ENCODE results near the gene STRN. TPM values are rescaled to one million over a fixed set of nuclear protein-coding genes. Genes with fewer than 3 reads are reported as not detected.

STRN gene
- total RNA-seq, 6 experiments from 2014 or later: 6.2 to 10.6 (median 8.2) TPM

DNA sequence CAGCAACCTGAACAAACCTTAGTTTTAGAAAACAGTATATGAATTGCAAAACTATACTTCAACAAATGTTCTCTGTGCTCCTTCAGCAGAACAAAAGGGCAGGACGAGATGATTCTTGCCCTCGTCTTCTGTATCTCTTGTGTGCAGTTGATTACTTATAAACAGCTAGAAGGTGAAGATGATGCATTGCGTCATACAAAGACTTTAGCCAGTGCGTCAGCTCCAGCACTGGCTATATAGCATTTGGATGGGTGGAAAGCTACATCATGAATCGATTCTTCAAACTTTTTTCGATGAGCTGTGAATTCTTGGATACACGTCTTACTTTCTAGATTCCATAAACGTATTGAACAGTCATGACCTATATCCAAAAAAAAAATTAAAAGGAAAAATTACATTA is 117.1 kb downstream of the STRN start:
- H3K27me3 ChIP-seq: no peaks in the 10 kb centered on the region
- intact Hi-C loops (cut with DNase I): no loop called here
- H3K4me1 ChIP-seq: no peaks in the 10 kb centered on the region
- no peaks in the 10 kb centered on the region for H3K9me3 ChIP-seq
- DNase-seq (no peak), ATAC-seq (no peak)
- H3K36me3 ChIP-seq: peaks cover 0 to 20% (median 5%) of the 10 kb centered on the region in 4 donors
- no peak overlapping the region for H3K4me3 ChIP-seq
- TF ChIP-seq, protein P1, sequence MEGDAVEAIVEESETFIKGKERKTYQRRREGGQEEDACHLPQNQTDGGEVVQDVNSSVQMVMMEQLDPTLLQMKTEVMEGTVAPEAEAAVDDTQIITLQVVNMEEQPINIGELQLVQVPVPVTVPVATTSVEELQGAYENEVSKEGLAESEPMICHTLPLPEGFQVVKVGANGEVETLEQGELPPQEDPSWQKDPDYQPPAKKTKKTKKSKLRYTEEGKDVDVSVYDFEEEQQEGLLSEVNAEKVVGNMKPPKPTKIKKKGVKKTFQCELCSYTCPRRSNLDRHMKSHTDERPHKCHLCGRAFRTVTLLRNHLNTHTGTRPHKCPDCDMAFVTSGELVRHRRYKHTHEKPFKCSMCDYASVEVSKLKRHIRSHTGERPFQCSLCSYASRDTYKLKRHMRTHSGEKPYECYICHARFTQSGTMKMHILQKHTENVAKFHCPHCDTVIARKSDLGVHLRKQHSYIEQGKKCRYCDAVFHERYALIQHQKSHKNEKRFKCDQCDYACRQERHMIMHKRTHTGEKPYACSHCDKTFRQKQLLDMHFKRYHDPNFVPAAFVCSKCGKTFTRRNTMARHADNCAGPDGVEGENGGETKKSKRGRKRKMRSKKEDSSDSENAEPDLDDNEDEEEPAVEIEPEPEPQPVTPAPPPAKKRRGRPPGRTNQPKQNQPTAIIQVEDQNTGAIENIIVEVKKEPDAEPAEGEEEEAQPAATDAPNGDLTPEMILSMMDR (IDR thresholded peaks at IDR 0.05): no peak
- no peak for TF ChIP-seq POLR2A (IDR thresholded peaks at IDR 0.05)
- WGBS (ENCODE audit: insufficient coverage, low coverage, low lambda C conversion rate, missing lambda C conversion rate): 95% methylated on average over 8 of the region's 8 CpGs
- H3K27ac ChIP-seq: no peak overlapping the region

DNA sequence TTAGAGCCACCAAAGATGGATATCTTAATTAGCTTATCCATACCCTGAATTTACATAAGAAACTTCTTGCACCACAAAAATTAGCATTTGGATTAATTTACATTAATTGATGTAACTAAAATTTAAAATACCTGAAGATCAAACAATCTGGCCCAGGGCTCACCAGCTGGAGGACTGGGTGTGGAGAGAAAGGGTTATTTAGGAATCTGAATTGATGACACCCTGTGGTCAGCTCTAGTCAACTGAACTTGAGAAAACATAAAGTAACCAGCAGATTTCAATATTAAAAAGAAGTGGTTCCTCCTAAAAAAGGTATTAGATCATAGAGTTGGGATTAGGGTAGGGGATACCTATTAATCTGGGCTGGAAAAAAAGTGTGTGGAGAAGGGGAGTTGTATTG is 122.5 kb downstream of the STRN start:
- Histone ChIP-seq H3K27me3 (no peaks in the 10 kb centered on the region), H3K9me3 (no peaks in the 10 kb centered on the region), H3K27ac (no peak overlapping the region), H3K4me3 (no peak overlapping the region), H3K4me1 (no peaks in the 10 kb centered on the region), H3K36me3 (peaks cover 0 to 4% (median under 1%) of the 10 kb centered on the region in 4 donors)
- no peak for ATAC-seq
- DNase-seq: no peak
- intact Hi-C loops (cut with DNase I): no loop called here
- TF ChIP-seq POLR2A (IDR thresholded peaks at IDR 0.05): no peak
- TF ChIP-seq, protein P1 (IDR thresholded peaks at IDR 0.05): no peak

DNA sequence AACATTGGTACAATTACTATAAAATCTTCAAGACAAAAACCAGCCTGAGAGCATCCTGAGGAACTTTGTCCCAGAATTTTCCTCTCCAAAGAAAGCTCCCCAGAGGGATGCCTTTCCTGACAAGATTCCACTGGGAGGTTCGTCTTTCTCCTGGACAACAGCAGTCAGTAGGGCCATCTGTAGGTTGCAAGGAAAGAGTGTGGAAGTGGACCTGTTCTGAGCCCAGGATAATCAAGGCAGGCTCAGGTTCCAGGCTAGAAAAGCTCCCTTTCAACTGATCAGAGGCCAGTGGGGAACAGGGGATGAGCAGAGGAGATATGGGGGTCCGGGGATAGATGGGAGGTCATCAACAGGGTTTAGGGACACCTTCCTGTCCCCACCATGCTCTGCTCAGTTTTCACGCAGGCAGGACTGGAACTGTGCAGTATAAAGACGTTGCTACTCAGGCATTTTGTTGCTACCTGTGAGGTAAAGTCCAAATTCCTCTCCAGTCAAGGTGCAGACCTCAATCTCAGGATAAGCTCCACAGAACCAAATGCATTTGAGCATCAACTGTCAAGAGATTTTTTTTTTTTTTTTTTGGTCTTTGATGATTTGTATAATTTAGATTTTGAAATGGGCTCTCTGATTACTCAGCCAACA is 126.2 kb downstream of the STRN start:
- WGBS (ENCODE audit: insufficient coverage, low coverage, low lambda C conversion rate, missing lambda C conversion rate): 82% methylated on average over 3 of the region's 4 CpGs
- no peak for ATAC-seq
- TF ChIP-seq, protein P1 (IDR thresholded peaks at IDR 0.05): no peak
- no peak for TF ChIP-seq POLR2A (IDR thresholded peaks at IDR 0.05)

DNA sequence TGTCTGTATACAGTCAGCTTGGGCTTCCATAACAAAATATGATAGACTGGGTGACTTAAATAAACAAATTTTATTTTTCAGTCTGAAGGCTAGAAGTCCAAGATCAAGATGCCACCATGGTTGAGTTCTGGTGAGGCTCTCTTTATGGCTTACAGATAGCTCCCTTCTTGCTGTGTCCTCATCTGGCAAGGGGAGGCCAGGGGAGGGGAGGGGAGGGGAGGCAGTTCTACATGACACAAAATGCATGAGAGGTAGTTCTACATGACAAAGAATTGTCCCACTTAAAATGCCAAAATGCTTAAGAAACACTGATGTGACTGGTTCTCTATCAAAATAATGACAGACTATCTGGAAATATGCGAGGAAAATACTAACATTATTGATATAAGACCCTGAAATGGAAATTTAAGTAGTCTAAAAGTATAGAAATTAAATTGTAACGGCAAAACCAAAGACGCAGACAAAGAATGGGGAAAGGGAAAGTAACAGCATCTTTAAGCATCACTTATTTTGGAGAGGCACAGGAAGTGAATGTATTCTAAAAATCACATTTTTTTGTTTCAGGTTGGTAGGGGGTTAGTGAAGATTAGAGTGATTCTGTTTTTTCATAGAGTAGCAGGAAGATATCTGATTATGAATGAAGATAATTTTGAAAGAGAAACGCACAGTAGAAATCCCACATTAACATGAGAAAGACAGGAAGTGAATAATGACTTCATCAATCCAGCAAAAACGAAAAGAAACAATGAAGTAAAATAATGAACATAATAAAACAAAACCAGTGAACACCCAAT is 131.4 kb downstream of the STRN start:
- intact Hi-C loops (cut with DNase I): no loop called here
- Histone ChIP-seq H3K27ac (no peak overlapping the region), H3K36me3 (no peaks in the 10 kb centered on the region), H3K9me3 (no peaks in the 10 kb centered on the region), H3K4me1 (no peaks in the 10 kb centered on the region), H3K4me3 (no peak overlapping the region), H3K27me3 (no peaks in the 10 kb centered on the region)
- DNase-seq (no peak), ATAC-seq (no peak)
- no peak for TF ChIP-seq POLR2A (IDR thresholded peaks at IDR 0.05)
- TF ChIP-seq, protein P1 (IDR thresholded peaks at IDR 0.05): no peak
- WGBS (ENCODE audit: insufficient coverage, low coverage, low lambda C conversion rate, missing lambda C conversion rate): 42% methylated on average over 5 of the region's 5 CpGs

More for the DNA sequence above, 126.2 kb downstream of the STRN start:
- H3K27me3 ChIP-seq: no peaks in the 10 kb centered on the region
- no peak overlapping the region for H3K4me3 ChIP-seq
- no peaks in the 10 kb centered on the region for H3K36me3 ChIP-seq
- H3K9me3 ChIP-seq: no peaks in the 10 kb centered on the region
- no peak overlapping the region for H3K27ac ChIP-seq
- no peaks in the 10 kb centered on the region for H3K4me1 ChIP-seq
- intact Hi-C loops (cut with DNase I): no loop called here
- no peak for DNase-seq
